ENCODE data around the gene ZNF680. TPM values are rescaled to one million over a fixed set of nuclear protein-coding genes. Genes with fewer than 3 reads are reported as not detected.
"Not testable (repeated sequence)": the region's sequence is repeated elsewhere in the genome, so short reads cannot be mapped to it uniquely, and the experiment has no call there.

ZNF680 gene
- 6.4 and 9.5 TPM in 2 replicates for total RNA-seq

DNA sequence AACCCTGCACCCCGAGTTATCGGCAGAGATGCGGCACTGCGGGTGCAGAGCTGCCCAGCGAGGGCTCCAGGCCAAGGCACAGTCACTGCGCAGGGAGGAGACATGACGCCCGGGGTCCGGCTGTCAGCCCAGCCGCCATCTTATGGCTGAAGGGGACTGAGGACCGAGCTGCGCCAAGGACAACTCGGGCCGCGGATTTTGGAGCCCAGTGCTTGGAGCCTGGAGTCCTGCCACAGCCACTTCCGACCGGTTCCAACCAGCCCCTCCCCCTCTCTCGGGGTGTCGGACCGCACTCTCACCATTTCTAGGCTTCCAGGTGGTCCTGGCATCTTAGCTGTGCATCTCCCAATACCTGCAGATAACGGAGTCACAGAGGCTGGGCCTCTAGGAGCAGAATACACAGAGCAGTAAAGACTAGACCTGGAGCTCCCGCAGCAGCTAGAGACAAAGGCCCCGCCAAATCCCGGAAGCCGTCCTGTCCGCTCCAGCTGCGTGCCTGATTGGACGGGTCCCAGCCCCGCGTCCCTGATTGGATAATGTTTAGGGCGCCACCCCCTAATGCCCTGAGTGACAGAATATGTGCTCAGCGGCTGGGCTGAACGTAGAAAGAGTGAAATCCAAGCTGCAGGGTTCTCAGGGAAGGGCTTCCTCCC is at the start of gene ZNF680:
TSS of gene ZNF680 (minus strand) at position 446 of the 653 bp plus-strand sequence. CDS start at position 329, 117 bp downstream.
- DNase-seq (ENCODE audit: low read depth in 2 of 2), result peak; percentile 87 to 95

DNA sequence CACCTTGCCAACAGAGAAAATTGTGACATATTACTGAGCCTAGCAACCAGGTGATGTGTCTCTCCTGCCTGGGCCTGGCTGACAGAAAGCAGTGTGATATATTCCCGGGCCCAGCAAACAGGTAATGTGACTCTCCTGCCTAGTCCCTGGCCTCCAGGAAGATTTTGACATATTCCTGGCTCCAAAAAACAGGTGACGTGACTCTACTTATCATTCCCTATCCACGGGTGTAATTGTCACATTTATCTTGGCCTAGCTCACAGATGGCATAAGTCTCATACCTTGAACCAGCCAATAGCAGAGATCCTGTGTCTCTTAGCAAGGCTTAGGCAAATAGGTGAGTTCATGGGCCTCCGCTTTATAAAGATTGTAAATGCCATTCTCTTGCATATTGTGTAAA is 49.6 kb upstream of the ZNF680 start:
- no peak for DNase-seq (ENCODE audit: low read depth in 2 of 2)

DNA sequence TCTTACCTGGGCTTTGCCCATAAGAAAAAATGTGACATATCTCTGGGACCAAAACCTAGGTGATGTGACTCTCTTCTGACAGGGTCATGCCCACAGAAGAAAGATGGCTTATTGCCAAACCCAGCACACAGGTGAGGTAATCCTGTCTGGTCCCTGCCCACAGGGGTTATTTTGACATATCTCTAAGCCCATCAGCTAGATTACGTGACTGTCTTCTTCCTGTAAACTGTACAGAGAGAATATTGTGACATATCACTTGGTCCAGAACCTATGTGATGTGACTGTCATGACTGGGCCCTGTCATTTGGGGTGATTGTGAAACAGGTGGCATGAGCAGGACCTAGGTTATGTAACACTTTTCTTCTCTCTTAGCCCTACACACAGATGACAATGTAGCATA is 48.8 kb upstream of the ZNF680 start:
- no peak for DNase-seq (ENCODE audit: low read depth in 2 of 2)

DNA sequence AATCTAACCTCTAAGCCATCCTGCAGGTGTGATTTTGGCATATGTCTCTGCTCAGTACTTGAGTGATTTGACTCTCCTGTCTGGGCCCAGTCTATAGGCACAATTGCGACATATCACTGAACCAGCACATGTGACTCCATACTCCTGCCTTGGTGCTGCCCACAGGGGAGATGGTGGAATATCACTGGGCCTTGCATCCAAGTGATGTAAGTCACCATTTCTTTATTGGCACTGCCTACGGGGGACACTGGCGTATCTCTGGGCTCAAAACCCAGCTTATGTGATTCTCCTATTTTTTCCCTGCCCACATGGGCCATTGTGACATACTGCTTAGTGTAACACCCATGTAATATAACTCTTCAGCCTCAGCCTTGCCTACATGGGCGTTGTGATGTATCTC is 48.1 kb upstream of the ZNF680 start:
- no peak for DNase-seq (ENCODE audit: low read depth in 2 of 2)

DNA sequence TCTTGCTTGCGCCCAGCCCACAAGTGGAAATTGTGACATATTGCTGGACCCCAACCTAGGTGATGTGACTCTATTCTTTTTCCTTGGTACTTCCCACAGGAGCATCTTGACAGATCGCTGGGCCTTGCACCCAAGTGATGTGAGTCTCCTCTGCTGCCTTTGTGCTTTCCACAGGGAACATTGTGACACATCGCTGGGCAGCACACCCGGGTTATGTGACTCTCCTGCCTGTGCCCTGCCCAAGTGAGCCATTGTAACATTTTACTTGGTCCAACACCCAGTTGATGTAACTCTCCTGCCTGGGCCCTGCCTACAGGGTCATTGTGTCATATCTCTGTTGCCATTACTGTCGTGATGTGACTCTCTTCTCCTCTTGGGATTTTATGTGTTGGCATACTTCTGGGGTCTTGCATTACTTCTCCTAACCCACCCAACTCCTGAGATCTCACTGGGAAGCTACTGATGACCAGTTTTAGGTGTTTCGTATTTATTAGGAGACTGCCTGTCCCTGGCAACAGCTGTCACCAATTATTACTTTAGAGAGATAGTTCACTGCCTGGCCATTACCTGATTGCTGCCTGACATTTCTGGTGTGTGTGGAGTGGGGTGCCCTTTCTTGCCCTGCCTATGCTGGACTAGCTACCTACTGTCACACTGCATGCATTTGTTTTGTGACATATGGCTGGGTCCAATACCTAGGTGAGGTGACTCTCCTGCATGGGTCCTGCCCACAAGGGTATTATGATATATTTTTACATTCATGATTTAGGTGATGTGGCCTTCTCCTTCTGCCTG is 45.4 kb upstream of the ZNF680 start:
- DNase-seq (ENCODE audit: low read depth in 2 of 2), result no peak

DNA sequence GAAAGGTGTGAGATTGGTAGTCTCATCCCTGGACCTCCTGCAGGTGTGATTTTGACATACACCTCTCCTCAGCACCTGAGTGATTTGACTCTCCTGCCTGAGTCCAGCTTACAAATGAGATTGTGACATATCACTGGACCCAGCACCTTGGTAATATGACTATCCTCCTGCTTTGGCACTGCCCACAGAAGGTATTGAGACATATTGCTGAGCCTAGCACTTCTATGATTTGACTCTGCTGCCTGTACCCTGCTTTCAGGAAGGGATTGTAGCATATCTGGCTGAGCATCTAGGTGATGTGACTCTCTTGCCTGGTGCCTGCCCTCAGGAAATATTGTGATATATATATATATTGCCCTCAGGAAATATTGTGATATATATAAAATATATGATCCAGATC is 43.5 kb upstream of the ZNF680 start:
- no peak for DNase-seq (ENCODE audit: low read depth in 2 of 2)

DNA sequence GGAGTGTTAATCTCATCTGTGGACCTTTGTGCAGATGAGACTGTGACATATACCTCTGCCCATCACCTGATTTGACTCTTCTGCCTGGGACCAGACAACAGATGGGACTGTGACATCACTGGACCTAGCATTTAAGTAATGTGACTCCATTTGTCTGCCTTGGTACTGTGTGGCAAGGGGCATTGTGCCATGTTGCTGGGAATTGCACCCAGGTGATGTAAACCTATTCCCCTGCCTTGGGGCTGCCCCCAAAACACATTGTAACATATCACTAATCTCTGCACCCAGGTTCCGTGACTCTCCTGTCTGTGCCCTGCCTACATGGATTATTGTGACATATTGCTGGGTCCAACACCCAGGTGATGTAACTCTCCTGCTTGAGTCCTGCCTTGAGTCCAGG is 40.4 kb upstream of the ZNF680 start:
- DNase-seq (ENCODE audit: low read depth in 2 of 2), result no peak

DNA sequence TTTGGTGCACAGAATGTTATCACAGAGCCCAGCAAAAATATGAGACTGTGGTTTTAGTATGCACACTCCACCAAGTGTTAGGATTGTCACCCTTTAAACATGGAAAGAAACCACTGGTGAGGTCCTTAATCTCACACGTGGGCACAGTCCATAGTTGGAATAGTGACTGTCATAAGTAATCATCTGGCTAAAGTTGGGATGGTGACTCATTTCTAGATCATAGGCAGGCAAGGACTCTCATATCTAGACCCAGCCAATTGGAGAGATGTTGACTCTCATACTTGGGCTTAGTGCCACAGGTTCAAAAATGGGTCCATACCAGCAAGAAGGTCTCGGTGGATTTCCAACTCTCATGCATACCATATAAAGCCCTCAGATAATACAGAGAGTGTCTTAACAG is 39.6 kb upstream of the ZNF680 start:
- DNase-seq (ENCODE audit: low read depth in 2 of 2), result no peak

DNA sequence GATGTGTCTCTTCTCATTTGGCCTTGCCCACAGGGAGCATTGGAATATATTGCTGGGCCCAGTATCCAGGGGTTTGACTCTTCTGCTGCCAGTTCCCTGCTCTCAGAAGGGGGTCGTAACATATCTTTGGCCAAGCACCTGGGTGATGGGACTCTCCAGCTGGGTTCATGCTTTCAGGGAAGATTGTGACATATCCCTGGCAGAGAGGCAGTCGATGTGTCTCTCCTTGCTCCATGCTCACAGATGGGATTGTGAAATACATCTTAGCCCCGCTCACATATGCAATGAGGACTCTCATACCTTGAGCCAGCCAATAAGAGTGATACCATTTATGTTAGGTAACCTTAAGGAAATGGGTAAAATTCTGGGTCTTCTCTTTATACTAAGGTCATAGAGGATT is 39.2 kb upstream of the ZNF680 start:
- DNase-seq (ENCODE audit: low read depth in 2 of 2), result no peak

DNA sequence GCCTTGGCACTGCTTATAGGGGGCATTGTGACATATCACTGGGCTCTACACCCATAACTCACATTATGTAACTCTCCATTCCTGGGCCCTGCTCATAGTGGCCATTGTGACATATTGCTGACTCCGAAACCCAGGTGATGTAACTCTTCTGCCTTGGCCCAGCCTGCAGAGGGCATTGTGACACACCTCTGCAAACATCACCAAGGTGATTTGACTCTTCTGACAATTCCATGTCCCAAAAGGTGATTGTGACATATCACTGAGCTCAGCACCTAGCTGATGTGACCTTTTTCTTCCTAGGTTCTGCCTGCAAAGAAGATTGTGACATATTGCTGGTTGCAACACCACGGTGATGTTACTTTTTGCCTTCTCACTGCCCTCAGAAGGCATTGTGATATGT is 36.5 kb upstream of the ZNF680 start:
- no peak for DNase-seq (ENCODE audit: low read depth in 2 of 2)

DNA sequence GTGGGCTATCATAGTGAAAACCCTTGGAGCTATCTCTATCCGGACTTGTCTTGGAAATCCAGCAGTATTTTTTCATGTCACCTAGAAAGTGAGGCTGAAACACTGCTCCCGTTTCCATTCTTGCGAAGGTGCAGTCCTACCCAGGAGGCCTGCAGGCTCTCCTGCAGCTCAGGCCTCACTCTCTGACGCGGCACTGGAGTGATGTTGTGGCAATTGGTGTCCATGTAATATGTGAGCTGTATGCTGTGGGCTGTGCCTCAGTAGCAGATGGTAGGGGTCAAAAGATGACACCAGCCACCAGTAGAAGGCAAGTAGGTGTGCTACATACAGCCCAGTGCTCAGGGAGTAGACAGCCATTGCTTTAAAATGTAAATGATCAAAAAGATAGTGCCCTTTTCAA is 28.1 kb upstream of the ZNF680 start:
- DNase-seq (ENCODE audit: low read depth in 2 of 2), result no peak

DNA sequence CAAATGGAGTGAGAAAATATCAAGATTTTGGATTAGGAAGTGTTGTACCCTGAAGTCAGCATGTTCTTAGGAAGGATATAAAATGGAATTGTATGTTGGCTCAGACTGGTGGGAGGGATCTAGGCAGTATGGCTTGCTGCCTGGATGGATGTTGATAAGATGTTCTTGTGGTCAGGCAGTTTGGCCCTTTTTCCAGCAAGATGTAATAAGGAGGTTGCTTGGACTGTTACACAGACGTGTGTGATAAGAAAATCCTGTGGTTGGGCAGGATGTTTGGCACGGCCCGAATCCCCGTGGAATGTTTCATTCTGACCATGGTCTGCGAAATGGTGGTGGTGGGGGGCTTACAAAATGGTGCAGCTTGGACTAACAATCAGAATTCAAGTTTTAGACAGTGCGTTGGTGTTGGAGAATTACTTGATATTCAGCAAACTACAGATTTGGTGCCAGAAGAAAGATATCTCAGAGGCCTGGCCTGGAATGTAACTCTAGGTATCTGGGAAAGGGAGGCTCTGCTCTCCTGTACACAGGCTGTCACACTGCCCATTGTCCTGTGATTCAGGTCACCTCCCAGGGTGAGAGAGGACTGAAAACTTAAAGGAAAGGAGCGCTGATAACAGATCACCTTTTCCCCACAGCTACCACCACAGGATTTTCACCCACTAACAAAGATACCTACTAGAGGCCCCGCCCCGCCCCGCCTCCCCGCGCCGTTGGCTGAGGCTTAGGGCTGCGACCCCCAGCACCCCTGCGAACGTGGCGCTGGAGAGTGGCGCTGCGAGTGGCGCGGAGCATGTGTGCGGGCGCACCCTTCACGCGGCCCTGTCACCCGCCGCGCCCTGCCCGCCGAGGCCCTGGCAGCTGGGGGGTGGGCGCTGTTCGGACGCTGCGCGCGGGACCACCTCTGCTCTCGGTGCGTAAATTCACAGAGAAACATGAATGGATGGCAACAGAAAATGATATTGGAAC is 19.3 kb upstream of the ZNF680 start:
- DNase-seq (ENCODE audit: low read depth in 2 of 2), result no peak

DNA sequence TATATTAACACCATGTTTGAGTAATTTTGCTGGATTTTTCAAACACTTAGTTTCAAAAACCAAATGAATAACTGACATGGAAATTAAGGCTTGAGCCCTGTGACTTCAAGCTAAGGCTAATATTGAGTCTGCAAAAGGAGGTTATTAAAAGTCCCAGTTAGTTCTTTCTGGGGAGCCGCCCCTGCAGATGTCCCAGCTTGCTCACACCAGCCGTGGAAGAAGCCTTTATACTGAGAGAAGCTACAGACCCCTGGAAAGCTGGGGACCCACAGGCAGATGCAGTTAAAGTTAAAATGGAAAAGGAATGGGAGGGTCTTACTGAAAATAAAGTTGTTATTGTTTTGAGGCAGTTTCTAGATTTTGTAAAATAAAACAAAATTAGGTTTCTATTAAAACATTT is 18.5 kb upstream of the ZNF680 start:
- no peak for DNase-seq (ENCODE audit: low read depth in 2 of 2)

DNA sequence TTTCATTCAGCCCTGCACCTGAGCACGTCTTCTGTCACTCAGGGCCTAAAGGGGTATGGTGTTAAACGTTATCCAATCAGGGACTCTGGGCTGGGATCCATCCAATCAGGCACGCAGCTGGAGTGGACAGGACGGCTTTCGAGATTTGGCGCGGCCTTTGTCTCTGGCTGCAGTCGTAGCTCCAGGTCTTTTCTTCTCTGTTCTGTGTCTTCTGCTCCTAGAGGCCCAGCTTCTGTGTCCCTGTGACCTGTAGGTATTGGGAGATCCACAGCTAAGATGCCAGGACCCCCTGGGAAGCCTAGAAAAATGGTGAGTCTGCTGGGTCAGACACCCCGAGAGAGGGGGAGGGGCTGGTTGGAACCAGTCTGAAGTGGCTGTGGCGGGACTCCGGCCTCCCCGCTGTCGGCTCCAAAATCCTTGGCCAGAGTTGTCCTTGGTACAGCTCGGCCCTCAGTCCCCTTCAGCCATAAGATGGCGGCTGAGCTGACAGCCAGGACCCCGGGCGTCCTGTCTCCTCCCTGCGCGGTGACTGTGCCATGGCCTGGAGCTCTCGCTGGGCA is 11.7 kb upstream of the ZNF680 start:
- peak in 1 of 2 donors; percentile 39 for DNase-seq (ENCODE audit: low read depth in 2 of 2)

DNA sequence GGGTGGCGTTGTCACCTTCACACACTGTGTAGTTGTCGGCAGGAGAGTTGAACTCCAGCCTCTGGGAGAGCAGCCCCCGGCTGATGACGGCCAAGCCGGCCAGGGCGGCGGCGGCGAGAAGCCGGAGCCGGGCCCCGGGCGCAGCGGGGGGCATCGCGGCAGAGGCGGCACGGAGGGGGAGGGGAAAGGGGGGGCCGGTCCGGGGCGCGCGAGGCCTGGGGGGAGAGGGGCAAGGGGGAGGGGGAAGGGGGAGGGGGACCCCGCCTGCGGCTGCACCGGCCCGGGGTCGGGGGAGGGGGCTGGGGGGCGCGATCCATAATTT is 7.4 kb upstream of the ZNF680 start:
- not testable (repeated sequence) for DNase-seq (ENCODE audit: low read depth in 2 of 2)

DNA sequence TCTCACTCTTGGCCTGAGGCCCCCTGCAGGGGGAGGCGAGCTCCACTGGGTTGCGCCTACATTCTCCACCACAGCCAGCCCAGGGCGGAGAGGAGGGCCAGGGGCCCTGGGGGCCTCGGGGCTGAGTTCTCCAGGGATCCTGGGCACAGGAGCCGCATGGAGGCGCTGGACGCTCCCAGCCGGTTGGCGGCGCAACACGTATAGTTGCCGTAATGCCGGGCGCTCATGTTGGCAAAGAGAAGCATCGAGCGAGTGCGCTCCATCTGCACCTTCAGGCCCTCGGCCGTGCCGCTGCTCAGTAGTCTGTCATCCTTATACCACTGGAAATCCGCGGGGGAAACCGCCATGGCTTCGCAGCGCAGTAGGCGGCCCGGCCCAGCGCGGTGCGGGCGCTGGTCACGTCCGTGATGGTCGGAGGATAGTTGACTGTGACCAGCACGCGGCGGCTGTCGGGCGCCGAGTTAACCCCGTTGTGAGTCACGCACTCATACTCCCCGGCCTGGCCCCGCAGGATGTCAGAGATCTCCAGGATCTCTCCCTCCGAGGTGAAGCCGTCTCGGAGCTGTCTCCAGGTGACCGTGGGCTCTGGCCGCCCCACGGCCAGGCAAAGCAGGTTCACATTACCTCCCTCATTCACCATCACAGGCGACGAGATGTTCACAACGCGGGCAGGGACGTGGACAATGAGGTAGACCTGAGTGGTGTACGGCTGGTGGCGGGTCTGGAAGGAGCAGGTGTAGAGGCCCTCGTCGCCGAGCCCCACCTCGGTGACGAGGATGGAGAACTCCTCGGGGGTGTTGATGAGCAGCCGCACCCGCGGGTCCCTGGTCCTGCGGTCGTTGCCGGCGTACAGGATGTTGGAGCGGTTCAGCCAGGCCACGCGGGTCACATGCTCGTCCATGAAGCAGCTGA is 6.8 kb upstream of the ZNF680 start:
- peak in 1 of 2 donors; percentile 33 for DNase-seq (ENCODE audit: low read depth in 2 of 2)

DNA sequence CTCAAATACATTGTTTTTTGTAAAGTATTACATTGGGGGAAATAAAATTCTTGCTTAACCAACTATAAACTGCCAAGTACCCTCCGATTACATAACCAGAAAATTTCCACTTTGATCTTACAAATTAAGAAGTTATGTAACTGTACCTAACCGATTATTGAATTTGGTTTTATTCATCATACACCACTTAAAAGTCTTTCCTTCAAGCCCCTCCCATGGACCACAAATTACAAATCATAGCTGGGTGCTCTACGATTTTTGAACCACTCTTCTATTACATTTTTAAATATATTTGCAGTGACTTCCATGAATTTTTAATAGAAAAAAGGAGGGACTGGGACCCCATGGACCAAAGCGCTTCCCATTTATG is 630 bp downstream of the ZNF680 start:
- no peak for DNase-seq (ENCODE audit: low read depth in 2 of 2)

DNA sequence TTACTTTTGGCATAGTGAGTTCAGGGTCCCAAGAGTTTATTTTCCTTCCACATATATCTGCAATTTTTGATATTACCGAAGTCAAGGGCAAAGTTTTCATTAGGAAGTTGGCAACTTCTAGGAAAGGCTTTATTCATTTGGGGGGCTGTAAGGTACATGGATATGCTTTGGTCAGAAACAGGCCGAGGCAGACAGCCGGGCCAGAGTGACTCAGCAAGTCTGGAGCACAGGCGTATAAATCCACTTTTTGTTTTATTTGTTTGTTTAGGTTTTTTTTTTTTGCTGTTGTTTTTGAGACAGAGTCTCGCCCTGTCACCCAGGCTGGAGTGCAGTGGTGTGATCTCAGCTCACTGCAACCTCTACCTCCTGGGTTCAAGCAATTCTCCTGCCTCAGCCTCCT is 3.7 kb downstream of the ZNF680 start:
- peak in 1 of 2 donors; percentile 49 for DNase-seq (ENCODE audit: low read depth in 2 of 2)

DNA sequence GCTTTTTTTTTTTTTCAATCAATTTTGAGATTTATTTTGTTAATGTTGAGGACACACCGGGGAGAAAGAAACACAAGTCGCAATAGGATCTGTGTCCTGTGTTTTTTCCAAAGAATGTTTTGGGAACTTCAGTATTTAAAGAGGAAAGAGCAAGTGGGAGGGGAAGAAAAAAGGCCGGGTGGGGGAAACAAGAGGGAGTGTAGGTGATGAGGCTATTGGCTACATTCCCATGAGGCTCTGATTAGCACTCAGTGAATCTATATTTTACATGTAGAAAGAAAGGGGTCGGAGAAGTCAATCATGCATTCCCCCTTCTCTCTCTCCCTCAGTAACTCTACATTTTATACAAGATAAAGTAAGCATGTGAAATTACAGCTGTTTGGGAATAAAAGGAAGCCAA is 4.1 kb downstream of the ZNF680 start:
- DNase-seq (ENCODE audit: low read depth in 2 of 2), result peak in 1 of 2 donors; percentile 9

DNA sequence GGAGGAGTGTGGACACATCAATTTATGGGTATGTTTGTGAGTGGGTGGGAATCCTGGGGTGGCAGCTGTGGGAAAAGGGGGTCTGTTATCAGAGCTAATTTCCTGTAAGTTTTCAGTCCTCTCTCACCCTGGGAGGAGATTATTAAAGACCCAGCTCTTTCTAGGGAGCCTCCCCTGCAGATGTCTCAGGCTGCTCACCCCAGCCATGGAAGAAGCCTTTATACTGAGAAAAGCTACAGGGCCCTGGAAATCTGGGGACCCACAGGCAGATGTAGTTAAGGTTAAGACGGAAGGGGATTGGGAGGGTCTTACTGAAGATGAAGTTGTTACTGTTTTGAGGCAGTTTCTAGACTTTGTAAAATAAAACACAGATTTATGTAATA is 4.6 kb downstream of the ZNF680 start:
- DNase-seq (ENCODE audit: low read depth in 2 of 2), result no peak

Measured in dermis microvascular lymphatic vessel endothelial cell (primary cell).